Panc1 (cell line): Measurements from ENCODE around the gene CNOT4. TPM values are rescaled to one million over a fixed set of nuclear protein-coding genes. Genes with fewer than 3 reads are reported as not detected.

ENCODE experiments used
- ATAC-seq: fragments of 200-7000 bp; cut with Tn5 transposase; 2 replicates; pipeline ENCODE4 v1.9.1; 2020; ENCODE audit warnings: mild to moderate bottlenecking, moderate library complexity
- BruUV-seq: library from RNA; stranded (reverse); fragments of 400-500 nt; replicated peaks from 2 replicates; lab custom pipeline; 2021; lab: Mats Ljungman, UMichigan
- CTCF ChIA-PET: fragments of 300-600 bp; sonication (Branson Sonifier 250); formaldehyde crosslinking; loops from one replicate; lab custom pipeline; 2022; ENCODE audit warnings: antibody characterized with exemption; lab: Charles Lee
- POLR2A ChIA-PET: fragments of 300-600 bp; sonication (Branson Sonifier 250); formaldehyde crosslinking; loops from one replicate; lab custom pipeline; 2022; ENCODE audit warnings: antibody characterized with exemption; lab: Charles Lee
- DNase-seq: peaks from one replicate; pipeline ENCODE4 v3.0.0-alpha.2; 2010; ENCODE audit warnings: low read depth, low spot score
- H3K27ac ChIP-seq: 2 replicates; pipeline ENCODE4 v1.5.1; 2011; ENCODE audit warnings: mild to moderate bottlenecking, low read length, inconsistent platforms
- H3K27me3 ChIP-seq: fragments of 200-500 bp; sonication (Bioruptor generic); 2 replicates; pipeline ENCODE4 v1.6.0; 2014; ENCODE audit warnings: low read length, inconsistent platforms; ENCODE audit not compliant: control insufficient read depth, insufficient read depth
- H3K36me3 ChIP-seq: fragments of 200-500 bp; sonication (Bioruptor generic); 2 replicates; pipeline ENCODE4 v1.5.1; 2014; ENCODE audit warnings: inconsistent platforms, mild to moderate bottlenecking, low read length, moderate library complexity; ENCODE audit not compliant: control insufficient read depth, insufficient read depth
- H3K4me1 ChIP-seq: 2 replicates; pipeline ENCODE4 v1.5.1; 2011; ENCODE audit warnings: inconsistent platforms, mild to moderate bottlenecking, low read length, moderate library complexity; ENCODE audit not compliant: control insufficient read depth, insufficient read depth
- H3K4me3 ChIP-seq, 2 experiments: 2 replicates each; pipeline ENCODE4 v1.5.1; 2011 to 2012; ENCODE audit warnings: low read depth in 2 of 2, low read length in 2 of 2, mild to moderate bottlenecking in 2 of 2, inconsistent platforms in 1 of 2, moderate library complexity in 1 of 2
- H3K9me3 ChIP-seq: fragments of 200-500 bp; sonication (Bioruptor generic); 2 replicates; pipeline ENCODE4 v1.5.1; 2014; ENCODE audit warnings: low read depth, mild to moderate bottlenecking, inconsistent platforms, low read length, moderate library complexity; ENCODE audit not compliant: control insufficient read depth, insufficient read depth
- POLR2AphosphoS5 ChIP-seq: IDR thresholded peaks from 2 replicates; pipeline ENCODE4 v1.6.1; 2012; ENCODE audit warnings: mild to moderate bottlenecking, low read depth, low read length, moderate library complexity
- SIN3A ChIP-seq: IDR thresholded peaks from 2 replicates; pipeline ENCODE4 v1.6.1; 2012; ENCODE audit warnings: low read depth, mild to moderate bottlenecking, low read length, moderate library complexity, borderline replicate concordance; ENCODE audit not compliant: insufficient read depth
- TCF7L2 ChIP-seq: IDR thresholded peaks from 2 replicates; pipeline ENCODE4 v1.6.1; 2011; ENCODE audit warnings: mild to moderate bottlenecking, low read depth, low read length, inconsistent platforms
- in situ Hi-C: cut with HindIII; loops from 2 replicates; pipeline ENCODE4 v1.10.0; 2016; ENCODE audit warnings: low sequenced_read_pairs, low pct_unique_long_range_greater_than_20kb
- intact Hi-C: fragments of 100-400 bp; cut with micrococcal nuclease; formaldehyde crosslinking; loops from one replicate; pipeline ENCODE4 v1.10.0; 2022; ENCODE audit not compliant: unreplicated experiment
- total RNA-seq: library from RNA; stranded (reverse); gene quantifications from one replicate; pipeline ENCODE4 v1.2.1, GENCODE V29; 2021; ENCODE audit not compliant: unreplicated experiment
- TF ChIP-seq, protein P1 (sequence below): fragments of 450-650 bp; IDR thresholded peaks from 2 replicates; pipeline ENCODE4 v1.5.1; 2017; ENCODE audit warnings: mild to moderate bottlenecking
- TF ChIP-seq, protein P2 (sequence below), 2 experiments: IDR thresholded peaks; 2 replicates each; pipeline ENCODE4 v1.6.1; 2011 to 2012; ENCODE audit warnings: low read depth in 2 of 2, control low read depth in 1 of 2, low read length in 1 of 2, mild to moderate bottlenecking in 1 of 2, moderate library complexity in 1 of 2; ENCODE audit not compliant: insufficient read depth in 1 of 2

Gene CNOT4
- total RNA-seq, 1 experiment from 2014 or later: 22.3 TPM

DNA sequence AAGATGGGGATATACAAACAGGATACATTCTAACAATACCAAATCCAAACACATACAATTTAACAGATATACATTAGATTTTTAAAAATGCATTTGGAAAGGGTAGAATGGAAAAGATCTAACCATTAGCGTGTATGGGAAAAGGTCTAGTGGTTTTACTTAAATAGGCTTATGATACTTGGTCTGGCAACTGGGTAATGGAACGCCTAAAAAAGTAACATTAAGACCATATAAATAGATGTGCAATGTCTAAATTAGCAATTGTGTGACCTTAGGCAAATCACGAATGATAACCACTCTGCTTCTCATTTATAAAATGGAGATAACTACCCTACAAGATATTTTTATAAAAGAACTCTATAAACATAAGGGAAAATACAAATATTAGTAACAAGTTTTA is 135.2 kb downstream of the CNOT4 start:
- DNase-seq (no peak), ATAC-seq (no peak)
- no peaks in the 10 kb centered on the region for H3K4me1 ChIP-seq
- no peak overlapping the region for H3K4me3 ChIP-seq
- BruUV-seq: no TSS peak
- CTCF ChIA-PET: no interaction called here
- no peak overlapping the region for H3K27ac ChIP-seq
- no peaks in the 10 kb centered on the region for H3K9me3 ChIP-seq
- in situ Hi-C loops (no loop called here), intact Hi-C loops (no loop called here)
- TF ChIP-seq, protein P1, sequence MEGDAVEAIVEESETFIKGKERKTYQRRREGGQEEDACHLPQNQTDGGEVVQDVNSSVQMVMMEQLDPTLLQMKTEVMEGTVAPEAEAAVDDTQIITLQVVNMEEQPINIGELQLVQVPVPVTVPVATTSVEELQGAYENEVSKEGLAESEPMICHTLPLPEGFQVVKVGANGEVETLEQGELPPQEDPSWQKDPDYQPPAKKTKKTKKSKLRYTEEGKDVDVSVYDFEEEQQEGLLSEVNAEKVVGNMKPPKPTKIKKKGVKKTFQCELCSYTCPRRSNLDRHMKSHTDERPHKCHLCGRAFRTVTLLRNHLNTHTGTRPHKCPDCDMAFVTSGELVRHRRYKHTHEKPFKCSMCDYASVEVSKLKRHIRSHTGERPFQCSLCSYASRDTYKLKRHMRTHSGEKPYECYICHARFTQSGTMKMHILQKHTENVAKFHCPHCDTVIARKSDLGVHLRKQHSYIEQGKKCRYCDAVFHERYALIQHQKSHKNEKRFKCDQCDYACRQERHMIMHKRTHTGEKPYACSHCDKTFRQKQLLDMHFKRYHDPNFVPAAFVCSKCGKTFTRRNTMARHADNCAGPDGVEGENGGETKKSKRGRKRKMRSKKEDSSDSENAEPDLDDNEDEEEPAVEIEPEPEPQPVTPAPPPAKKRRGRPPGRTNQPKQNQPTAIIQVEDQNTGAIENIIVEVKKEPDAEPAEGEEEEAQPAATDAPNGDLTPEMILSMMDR: no peak
- no peak for TF ChIP-seq SIN3A
- POLR2A ChIA-PET: no interaction called here
- no peaks in the 10 kb centered on the region for H3K36me3 ChIP-seq
- H3K27me3 ChIP-seq: no peaks in the 10 kb centered on the region

- CTCF ChIA-PET: interaction anchor here (0.7 kb wide), 1 partner anchor 8 kb away, joined by 10 read pairs; no protein-coding TSS in a partner anchor
- no peak for DNase-seq
- no peak for ATAC-seq
- POLR2A ChIA-PET: no interaction called here
- no TSS peak for BruUV-seq
- Histone ChIP-seq H3K36me3 (no peaks in the 10 kb centered on the region), H3K4me1 (no peaks in the 10 kb centered on the region), H3K9me3 (no peaks in the 10 kb centered on the region), H3K4me3 (no peak overlapping the region), H3K27me3 (no peaks in the 10 kb centered on the region), H3K27ac (no peak overlapping the region)
- intact Hi-C loops: no loop called here
- in situ Hi-C loops: no loop called here
- TF ChIP-seq POLR2AphosphoS5: no peak
- no peak for TF ChIP-seq SIN3A
- TF ChIP-seq, protein P1: no peak
- TF ChIP-seq TCF7L2: no peak
- TF ChIP-seq, protein P2, sequence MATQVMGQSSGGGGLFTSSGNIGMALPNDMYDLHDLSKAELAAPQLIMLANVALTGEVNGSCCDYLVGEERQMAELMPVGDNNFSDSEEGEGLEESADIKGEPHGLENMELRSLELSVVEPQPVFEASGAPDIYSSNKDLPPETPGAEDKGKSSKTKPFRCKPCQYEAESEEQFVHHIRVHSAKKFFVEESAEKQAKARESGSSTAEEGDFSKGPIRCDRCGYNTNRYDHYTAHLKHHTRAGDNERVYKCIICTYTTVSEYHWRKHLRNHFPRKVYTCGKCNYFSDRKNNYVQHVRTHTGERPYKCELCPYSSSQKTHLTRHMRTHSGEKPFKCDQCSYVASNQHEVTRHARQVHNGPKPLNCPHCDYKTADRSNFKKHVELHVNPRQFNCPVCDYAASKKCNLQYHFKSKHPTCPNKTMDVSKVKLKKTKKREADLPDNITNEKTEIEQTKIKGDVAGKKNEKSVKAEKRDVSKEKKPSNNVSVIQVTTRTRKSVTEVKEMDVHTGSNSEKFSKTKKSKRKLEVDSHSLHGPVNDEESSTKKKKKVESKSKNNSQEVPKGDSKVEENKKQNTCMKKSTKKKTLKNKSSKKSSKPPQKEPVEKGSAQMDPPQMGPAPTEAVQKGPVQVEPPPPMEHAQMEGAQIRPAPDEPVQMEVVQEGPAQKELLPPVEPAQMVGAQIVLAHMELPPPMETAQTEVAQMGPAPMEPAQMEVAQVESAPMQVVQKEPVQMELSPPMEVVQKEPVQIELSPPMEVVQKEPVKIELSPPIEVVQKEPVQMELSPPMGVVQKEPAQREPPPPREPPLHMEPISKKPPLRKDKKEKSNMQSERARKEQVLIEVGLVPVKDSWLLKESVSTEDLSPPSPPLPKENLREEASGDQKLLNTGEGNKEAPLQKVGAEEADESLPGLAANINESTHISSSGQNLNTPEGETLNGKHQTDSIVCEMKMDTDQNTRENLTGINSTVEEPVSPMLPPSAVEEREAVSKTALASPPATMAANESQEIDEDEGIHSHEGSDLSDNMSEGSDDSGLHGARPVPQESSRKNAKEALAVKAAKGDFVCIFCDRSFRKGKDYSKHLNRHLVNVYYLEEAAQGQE (IDR thresholded peaks at IDR 0.05; ENCODE audit: insufficient read depth in 1 of 2, low read depth in 2 of 2, low read length in 1 of 2): no peak
Observed at GRCh38 chr7:135372222-135372621, 137.7 kb downstream of the CNOT4 start.

GRCh38 chr7:135370656-135371055 is 139.2 kb downstream of the CNOT4 start:
- TF ChIP-seq TCF7L2 (no peak), POLR2AphosphoS5 (no peak), SIN3A (no peak)
- TF ChIP-seq, protein P2 (IDR thresholded peaks at IDR 0.05; ENCODE audit: insufficient read depth in 1 of 2, low read depth in 2 of 2, low read length in 1 of 2): no peak
- TF ChIP-seq, protein P1: no peak
- no peak for DNase-seq
- no peak overlapping the region for H3K27ac ChIP-seq
- ChIA-PET CTCF (no interaction called here), POLR2A (no interaction called here)
- no peaks in the 10 kb centered on the region for H3K9me3 ChIP-seq
- in situ Hi-C loops (no loop called here), intact Hi-C loops (no loop called here)
- ATAC-seq: no peak
- no peak overlapping the region for H3K4me3 ChIP-seq
- no TSS peak for BruUV-seq
- no peaks in the 10 kb centered on the region; the same call in 1 of the 2 replicates for H3K36me3 ChIP-seq
- H3K4me1 ChIP-seq: no peaks in the 10 kb centered on the region
- no peaks in the 10 kb centered on the region for H3K27me3 ChIP-seq
